SH-SY5Y (cell line): ENCODE results near the gene DAB2IP.

Experiments
- GATA2 ChIP-seq: IDR thresholded peaks from 2 replicates; pipeline ENCODE4 v1.6.1; 2011; ENCODE audit warnings: mild to moderate bottlenecking, low read depth, low read length
- GATA3 ChIP-seq: IDR thresholded peaks from 2 replicates; pipeline ENCODE4 v1.6.1; 2011; ENCODE audit warnings: low read depth, mild to moderate bottlenecking, low read length, moderate library complexity

DNA sequence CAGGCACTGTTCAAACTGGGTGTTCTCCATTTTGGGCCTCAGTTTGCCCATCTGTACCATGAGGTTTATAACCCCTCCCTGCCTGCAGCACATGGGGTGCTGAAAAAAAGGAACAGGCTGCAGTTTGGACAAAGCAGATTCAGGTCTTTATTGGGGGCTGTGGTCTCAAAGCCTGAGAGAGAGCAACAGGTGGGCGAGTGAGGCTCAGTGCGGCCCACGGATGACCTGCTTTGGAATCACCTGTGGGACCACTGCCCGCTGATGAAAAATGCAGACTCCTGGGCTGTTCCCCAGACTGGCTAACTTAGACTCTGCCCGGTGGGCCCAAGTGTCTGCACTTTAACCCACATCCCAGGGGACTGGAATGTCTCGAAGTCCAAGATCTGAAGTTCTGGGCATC, 11.8 kb upstream of the DAB2IP start:
- TF ChIP-seq GATA2 (no peak), GATA3 (no peak)
